ENCODE measurements around the gene SPATA16.

- TF ChIP-seq POLR2AphosphoS5 (IDR thresholded peaks at IDR 0.05; ENCODE audit: borderline replicate concordance, low read depth, low read length) (no peak), EZH2 (IDR thresholded peaks at IDR 0.05) (no peak)
Measured at GRCh38 chr3:173055228-173055933, 85.7 kb downstream of the SPATA16 start.
